ENCODE measurements around the gene PSAP. TPM values are rescaled to one million over a fixed set of nuclear protein-coding genes. Genes with fewer than 3 reads are reported as not detected.

PSAP gene
- total and polyA plus RNA-seq, 2 donors from 2014 or later: 1,082 to 1,249 TPM

DNA sequence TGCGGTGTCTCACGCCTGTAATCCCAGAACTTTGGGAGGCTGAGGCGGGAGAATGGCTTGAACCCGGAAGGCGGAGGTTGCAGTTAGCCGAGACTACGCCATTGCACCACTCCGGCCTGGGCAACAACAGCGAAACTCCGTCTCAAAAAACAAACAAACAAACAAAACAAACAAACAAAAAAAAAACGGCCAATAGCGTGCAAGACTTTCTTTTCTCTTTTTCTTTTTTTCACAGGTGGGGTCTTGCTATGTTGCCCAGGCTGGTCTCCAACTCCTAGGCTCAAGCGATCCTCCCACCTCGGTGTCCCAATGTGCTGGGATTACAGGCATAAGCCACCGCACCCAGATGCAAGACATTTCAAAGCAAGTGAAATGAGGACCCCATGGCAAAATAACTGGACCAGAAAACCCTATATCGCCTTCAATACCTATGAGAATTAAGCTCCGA is 1.6 kb downstream of the PSAP start:
- intact Hi-C loops (cut with DNase I): no loop called here
- Histone ChIP-seq H3K36me3 (ENCODE audit: control insufficient read depth in 2 of 3, insufficient read depth in 3 of 3, low read length in 3 of 3) (no peaks in the 10 kb centered on the region), H3K27ac (ENCODE audit: low read depth in 2 of 2, low read length in 2 of 2) (no peak overlapping the region), H3K27me3 (ENCODE audit: control insufficient read depth, insufficient read depth, low read length) (no peaks in the 10 kb centered on the region), H3K9ac (ENCODE audit: low read length in 3 of 3) (no peak overlapping the region), H3K9me3 (ENCODE audit: control insufficient read depth in 2 of 3, insufficient read depth in 1 of 3, low read length in 3 of 3) (no peaks in the 10 kb centered on the region), H3K4me1 (ENCODE audit: control insufficient read depth in 2 of 3, insufficient read depth in 2 of 3, low read depth in 1 of 3, low read length in 3 of 3) (peaks cover 0 to 27% (median 19%) of the 10 kb centered on the region in 3 donors), H3K4me3 (ENCODE audit: low read length in 3 of 3) (peak overlapping the region in 2 of 3 donors; percentile 95 to 98)
- DNase-seq: no peak
- TF ChIP-seq, protein P1, sequence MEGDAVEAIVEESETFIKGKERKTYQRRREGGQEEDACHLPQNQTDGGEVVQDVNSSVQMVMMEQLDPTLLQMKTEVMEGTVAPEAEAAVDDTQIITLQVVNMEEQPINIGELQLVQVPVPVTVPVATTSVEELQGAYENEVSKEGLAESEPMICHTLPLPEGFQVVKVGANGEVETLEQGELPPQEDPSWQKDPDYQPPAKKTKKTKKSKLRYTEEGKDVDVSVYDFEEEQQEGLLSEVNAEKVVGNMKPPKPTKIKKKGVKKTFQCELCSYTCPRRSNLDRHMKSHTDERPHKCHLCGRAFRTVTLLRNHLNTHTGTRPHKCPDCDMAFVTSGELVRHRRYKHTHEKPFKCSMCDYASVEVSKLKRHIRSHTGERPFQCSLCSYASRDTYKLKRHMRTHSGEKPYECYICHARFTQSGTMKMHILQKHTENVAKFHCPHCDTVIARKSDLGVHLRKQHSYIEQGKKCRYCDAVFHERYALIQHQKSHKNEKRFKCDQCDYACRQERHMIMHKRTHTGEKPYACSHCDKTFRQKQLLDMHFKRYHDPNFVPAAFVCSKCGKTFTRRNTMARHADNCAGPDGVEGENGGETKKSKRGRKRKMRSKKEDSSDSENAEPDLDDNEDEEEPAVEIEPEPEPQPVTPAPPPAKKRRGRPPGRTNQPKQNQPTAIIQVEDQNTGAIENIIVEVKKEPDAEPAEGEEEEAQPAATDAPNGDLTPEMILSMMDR (IDR thresholded peaks at IDR 0.05; ENCODE audit: borderline replicate concordance, extremely low read depth, insufficient read depth): no peak
- FAIRE-seq: no peak

DNA sequence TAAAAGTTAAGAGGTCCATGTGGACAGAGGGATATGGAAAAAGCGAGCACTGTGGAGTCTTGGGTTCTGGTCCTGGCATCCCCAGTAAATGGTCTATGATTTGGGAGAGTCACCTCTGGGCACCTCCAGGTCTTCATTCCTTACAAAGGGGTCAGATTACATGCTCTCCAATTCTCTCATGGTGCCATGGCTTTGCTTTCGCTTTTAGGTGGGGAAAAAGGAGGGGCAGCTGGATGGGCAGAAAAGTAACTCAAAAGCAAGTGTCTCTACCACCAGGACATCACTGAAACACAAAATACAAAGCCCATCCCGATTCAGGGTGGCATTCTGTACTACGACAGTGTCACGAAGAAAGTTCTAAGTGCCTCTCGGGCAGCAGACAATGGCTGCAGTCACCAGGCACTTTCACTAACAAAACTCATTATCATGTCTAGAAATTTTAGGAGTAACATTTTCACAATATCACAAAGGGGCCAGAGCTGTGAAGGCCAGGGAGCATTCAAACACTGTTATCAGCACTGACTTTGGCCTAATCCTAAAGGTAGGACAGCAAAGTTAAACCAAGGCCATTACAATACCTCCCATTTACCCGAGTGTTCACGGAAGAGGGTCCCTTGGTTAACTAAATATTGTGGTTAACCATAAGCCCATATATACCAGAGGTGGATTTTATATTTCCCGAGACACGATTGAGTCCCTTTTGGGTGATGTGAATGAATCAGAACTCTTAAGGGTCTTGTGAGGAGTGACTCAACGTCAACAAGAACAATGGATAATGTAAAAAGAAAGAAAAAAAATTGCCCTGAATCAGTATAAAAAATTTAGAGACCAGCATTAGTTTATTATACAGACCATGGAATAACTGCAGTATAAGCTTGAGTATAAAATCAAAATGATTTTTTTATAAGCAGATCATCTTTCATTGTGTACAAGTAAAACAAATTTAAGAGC is 2.5 kb downstream of the PSAP start:
- H3K4me1 ChIP-seq (ENCODE audit: control insufficient read depth in 2 of 3, insufficient read depth in 2 of 3, low read depth in 1 of 3, low read length in 3 of 3): peaks cover 0 to 29% (median 19%) of the 10 kb centered on the region in 3 donors
- H3K4me3 ChIP-seq (ENCODE audit: low read length in 3 of 3): peak overlapping the region in 2 of 3 donors; percentile 37 to 98
- H3K9me3 ChIP-seq (ENCODE audit: control insufficient read depth in 2 of 3, insufficient read depth in 1 of 3, low read length in 3 of 3): no peaks in the 10 kb centered on the region
- FAIRE-seq (no peak), DNase-seq (no peak)
- H3K27ac ChIP-seq (ENCODE audit: low read depth in 2 of 2, low read length in 2 of 2): no peak overlapping the region
- intact Hi-C loops (cut with DNase I): no loop called here
- TF ChIP-seq, protein P1 (IDR thresholded peaks at IDR 0.05; ENCODE audit: borderline replicate concordance, extremely low read depth, insufficient read depth): no peak
- H3K27me3 ChIP-seq (ENCODE audit: control insufficient read depth, insufficient read depth, low read length): no peaks in the 10 kb centered on the region
- no peaks in the 10 kb centered on the region for H3K36me3 ChIP-seq (ENCODE audit: control insufficient read depth in 2 of 3, insufficient read depth in 3 of 3, low read length in 3 of 3)
- peak overlapping the region in 1 of 3 donors; percentile 2 for H3K9ac ChIP-seq (ENCODE audit: low read length in 3 of 3)

DNA sequence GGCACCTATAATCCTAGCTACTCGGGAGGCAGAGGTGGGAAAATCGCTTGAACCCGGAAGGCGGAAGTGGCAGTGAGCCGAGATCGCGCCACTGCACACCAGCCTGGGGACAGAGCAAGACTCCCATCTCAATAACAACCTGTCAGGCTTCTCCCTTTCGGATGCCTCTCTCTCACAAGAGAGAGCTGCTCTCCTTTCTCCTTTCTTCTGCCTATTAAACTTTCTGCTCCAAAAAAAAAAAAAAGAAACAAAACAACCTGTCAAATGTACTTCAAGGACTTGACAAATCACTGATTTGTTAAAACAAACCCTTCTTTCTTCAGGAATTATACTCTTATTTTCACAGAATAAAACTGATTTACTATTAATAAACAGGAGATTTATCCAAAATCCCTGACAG is 3.6 kb downstream of the PSAP start:
- intact Hi-C loops (cut with DNase I): no loop called here
- Histone ChIP-seq H3K9me3 (ENCODE audit: control insufficient read depth in 2 of 3, insufficient read depth in 1 of 3, low read length in 3 of 3) (no peaks in the 10 kb centered on the region), H3K4me3 (ENCODE audit: low read length in 3 of 3) (no peak overlapping the region), H3K27me3 (ENCODE audit: control insufficient read depth, insufficient read depth, low read length) (no peaks in the 10 kb centered on the region), H3K36me3 (ENCODE audit: control insufficient read depth in 2 of 3, insufficient read depth in 3 of 3, low read length in 3 of 3) (no peaks in the 10 kb centered on the region), H3K27ac (ENCODE audit: low read depth in 2 of 2, low read length in 2 of 2) (no peak overlapping the region), H3K9ac (ENCODE audit: low read length in 3 of 3) (no peak overlapping the region), H3K4me1 (ENCODE audit: control insufficient read depth in 2 of 3, insufficient read depth in 2 of 3, low read depth in 1 of 3, low read length in 3 of 3) (peaks cover 0 to 36% (median 22%) of the 10 kb centered on the region in 3 donors)
- DNase-seq (no peak), FAIRE-seq (no peak)
- TF ChIP-seq, protein P1 (IDR thresholded peaks at IDR 0.05; ENCODE audit: borderline replicate concordance, extremely low read depth, insufficient read depth): no peak

Data from kidney (tissue), 14 donors.